Islet precursor cell (in vitro differentiated cells): ENCODE results near the gene PCED1A.
"Not testable (repeated sequence)": the region's sequence is repeated elsewhere in the genome, so short reads cannot be mapped to it uniquely, and the experiment has no call there.

Experiments
- DNase-seq: peaks from one replicate; pipeline ENCODE4 v3.0.0-alpha.2; 2018

Gene PCED1A

GRCh38 chr20:2865101-2865500 is 24.6 kb upstream of the PCED1A start:
- no peak for DNase-seq

GRCh38 chr20:2864626-2865025 is 24.2 kb upstream of the PCED1A start:
- no peak for DNase-seq

- DNase-seq = no peak
These were observed 19.1 kb upstream of the PCED1A start for GRCh38 chr20:2859330-2860121.

- no peak for DNase-seq
These were observed 18.1 kb upstream of the PCED1A start for GRCh38 chr20:2858591-2858990.

GRCh38 chr20:2851086-2851485 is 10.6 kb upstream of the PCED1A start:
- no peak for DNase-seq

GRCh38 chr20:2849529-2849928 is 9.1 kb upstream of the PCED1A start:
- DNase-seq = no peak

GRCh38 chr20:2847802-2848201 is 7.3 kb upstream of the PCED1A start:
- DNase-seq = no peak

- no peak for DNase-seq
These were observed 6.2 kb upstream of the PCED1A start for GRCh38 chr20:2846698-2847097.

- DNase-seq = no peak
These were observed 5.2 kb upstream of the PCED1A start for GRCh38 chr20:2845607-2846006.

GRCh38 chr20:2840967-2841531 is 594 bp upstream of the PCED1A start:
- DNase-seq = peak; percentile 68

- no peak for DNase-seq
These were observed 720 bp downstream of the PCED1A start for GRCh38 chr20:2839732-2840137.

GRCh38 chr20:2838847-2839671 is 1.4 kb downstream of the PCED1A start:
- DNase-seq = no peak

GRCh38 chr20:2838170-2838797 is 2.2 kb downstream of the PCED1A start:
- no peak for DNase-seq

- no peak for DNase-seq
These were observed 3.1 kb downstream of the PCED1A start for GRCh38 chr20:2837221-2837960.

- DNase-seq = no peak
These were observed 4.4 kb downstream of the PCED1A start for GRCh38 chr20:2836035-2836434.

- no peak for DNase-seq
These were observed 5.1 kb downstream of the PCED1A start for GRCh38 chr20:2835331-2835796.

- no peak for DNase-seq
These were observed 5.9 kb downstream of the PCED1A start for GRCh38 chr20:2834401-2835110.

- DNase-seq = no peak
These were observed 6.7 kb downstream of the PCED1A start for GRCh38 chr20:2833761-2834160.

GRCh38 chr20:2831206-2831605 is 9.2 kb downstream of the PCED1A start:
- DNase-seq = not testable (repeated sequence)

- no peak for DNase-seq
These were observed 11.1 kb downstream of the PCED1A start for GRCh38 chr20:2829376-2829775.

- DNase-seq = no peak
These were observed 13.8 kb downstream of the PCED1A start for GRCh38 chr20:2826655-2827054.

GRCh38 chr20:2825761-2826160 is 14.7 kb downstream of the PCED1A start:
- no peak for DNase-seq
